ENCODE results near the gene RITA1.

The RITA1 gene

DNA sequence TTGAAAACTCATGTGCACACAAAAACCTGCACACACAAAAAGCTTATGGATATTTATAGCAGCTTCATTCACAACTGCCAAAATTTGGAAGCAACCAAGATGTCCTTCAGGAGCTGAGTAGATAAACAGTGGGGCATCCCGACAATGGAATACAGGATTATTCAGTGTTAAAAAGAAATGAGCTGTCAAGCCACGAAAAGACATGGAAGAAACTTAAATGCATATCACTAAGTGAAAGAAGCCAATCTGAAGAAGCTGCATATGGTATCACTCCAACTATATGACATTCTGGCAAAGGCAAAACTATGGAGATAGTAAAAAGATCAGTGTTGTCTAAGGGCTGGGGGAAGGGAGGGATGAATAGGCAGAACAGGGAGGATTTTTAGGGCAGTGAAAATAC, 30.5 kb downstream of the RITA1 start:
- H3K18ac ChIP-seq (ENCODE audit: low read length), result no peak overlapping the region
- no CpG with 5 or more reads among the region's 2 CpGs for WGBS (ENCODE audit: extremely low coverage, insufficient coverage, insufficient read length)

DNA sequence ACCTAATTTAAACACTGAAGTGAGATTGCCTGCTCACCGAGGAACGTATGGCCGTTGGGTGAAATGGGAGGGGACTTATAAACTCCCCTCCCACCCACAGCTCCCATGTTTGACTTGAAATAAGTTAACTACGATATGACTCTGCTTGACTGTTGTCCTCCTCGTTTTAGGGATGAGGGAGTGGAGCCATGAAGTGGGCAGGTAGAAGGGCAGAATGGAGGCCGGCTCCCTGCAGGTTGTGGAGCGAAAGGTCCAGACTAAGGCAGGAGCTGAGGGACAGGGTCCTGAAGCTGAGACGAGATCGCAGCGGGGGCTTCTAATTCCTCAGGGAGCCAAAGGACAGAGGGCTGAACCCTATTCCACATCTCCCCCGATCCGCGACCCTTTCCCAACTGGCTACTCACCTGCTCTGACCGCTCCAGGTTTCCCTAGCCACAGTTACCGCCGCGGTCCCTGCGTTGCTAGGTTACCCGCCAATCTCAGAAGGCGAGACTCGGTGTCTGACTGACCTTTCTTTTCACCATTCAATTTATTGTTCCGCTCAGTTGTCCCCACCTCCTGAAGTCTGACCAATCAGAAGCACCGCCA, 35.2 kb downstream of the RITA1 start:
- no CpG with 5 or more reads among the region's 23 CpGs for WGBS (ENCODE audit: extremely low coverage, insufficient coverage, insufficient read length)
- no peak overlapping the region for H3K14ac ChIP-seq (ENCODE audit: low read length)
- no peak overlapping the region for H2BK5ac ChIP-seq (ENCODE audit: low read depth, low read length, poor library complexity)
- peaks cover 7% of the 10 kb centered on the region for H3K79me2 ChIP-seq (ENCODE audit: control insufficient read depth, insufficient read depth, low read length, poor library complexity)
- no peaks in the 10 kb centered on the region for H3K27me3 ChIP-seq (ENCODE audit: insufficient read depth, low read length)
- H3K23ac ChIP-seq (ENCODE audit: low read length), result no peak overlapping the region
- H3K4ac ChIP-seq (ENCODE audit: low read depth, low read length), result no peak overlapping the region
- peaks cover 12% of the 10 kb centered on the region for H3K79me1 ChIP-seq (ENCODE audit: low read length)
- no peaks in the 10 kb centered on the region for H3K36me3 ChIP-seq (ENCODE audit: control insufficient read depth in 1 of 2, insufficient read depth in 2 of 2, low read length in 2 of 2)
- no peak overlapping the region for H2BK120ac ChIP-seq (ENCODE audit: insufficient read depth, low read length, poor library complexity)
- no peak overlapping the region for H2BK12ac ChIP-seq (ENCODE audit: low read length)
- H3K9me3 ChIP-seq (ENCODE audit: insufficient read depth, low read depth, low read length), result no peaks in the 10 kb centered on the region
- no peak overlapping the region for H4K12ac ChIP-seq (ENCODE audit: low read depth, low read length)
- H4K91ac ChIP-seq (ENCODE audit: low read depth, low read length), result no peak overlapping the region
- H3K27ac ChIP-seq (ENCODE audit: low read depth, low read length), result no peak overlapping the region
- H3K18ac ChIP-seq (ENCODE audit: low read length), result no peak overlapping the region
- peak overlapping the region; percentile 26 for H3K4me3 ChIP-seq (ENCODE audit: low read depth, low read length)
- peak in 1 of 2 donors; percentile 40 for DNase-seq
- H2AFZ ChIP-seq (ENCODE audit: insufficient read depth, low read length, poor library complexity), result peak overlapping the region; percentile 21
- H4K8ac ChIP-seq (ENCODE audit: low read depth, low read length), result no peak overlapping the region
- H3K9ac ChIP-seq (ENCODE audit: low read length), result no peak overlapping the region
- H2AK5ac ChIP-seq (ENCODE audit: low read length), result no peak overlapping the region
- peaks cover 10 to 17% of the 10 kb centered on the region in 2 experiments for H3K4me1 ChIP-seq (ENCODE audit: control insufficient read depth in 1 of 2, insufficient read depth in 2 of 2, low read length in 2 of 2)
- H3K4me2 ChIP-seq (ENCODE audit: low read length), result peak overlapping the region; percentile 70

More for the DNA sequence above, 30.5 kb downstream of the RITA1 start:
- Histone ChIP-seq H3K4me1 (ENCODE audit: control insufficient read depth in 1 of 2, insufficient read depth in 2 of 2, low read length in 2 of 2) (peaks cover 5 to 8% of the 10 kb centered on the region in 2 experiments), H2BK12ac (ENCODE audit: low read length) (no peak overlapping the region), H2BK120ac (ENCODE audit: insufficient read depth, low read length, poor library complexity) (no peak overlapping the region), H3K4me2 (ENCODE audit: low read length) (no peak overlapping the region), H3K79me1 (ENCODE audit: low read length) (peaks cover 3% of the 10 kb centered on the region), H3K23ac (ENCODE audit: low read length) (no peak overlapping the region), H3K36me3 (ENCODE audit: control insufficient read depth in 1 of 2, insufficient read depth in 2 of 2, low read length in 2 of 2) (no peaks in the 10 kb centered on the region), H3K9me3 (ENCODE audit: insufficient read depth, low read depth, low read length) (no peaks in the 10 kb centered on the region), H3K79me2 (ENCODE audit: control insufficient read depth, insufficient read depth, low read length, poor library complexity) (no peaks in the 10 kb centered on the region), H3K4me3 (ENCODE audit: low read depth, low read length) (no peak overlapping the region), H2AK5ac (ENCODE audit: low read length) (no peak overlapping the region), H4K12ac (ENCODE audit: low read depth, low read length) (no peak overlapping the region), H2AFZ (ENCODE audit: insufficient read depth, low read length, poor library complexity) (no peak overlapping the region), H4K91ac (ENCODE audit: low read depth, low read length) (no peak overlapping the region), H2BK5ac (ENCODE audit: low read depth, low read length, poor library complexity) (no peak overlapping the region), H4K8ac (ENCODE audit: low read depth, low read length) (no peak overlapping the region), H3K27me3 (ENCODE audit: insufficient read depth, low read length) (no peaks in the 10 kb centered on the region), H3K9ac (ENCODE audit: low read length) (no peak overlapping the region), H3K4ac (ENCODE audit: low read depth, low read length) (no peak overlapping the region), H3K27ac (ENCODE audit: low read depth, low read length) (no peak overlapping the region), H3K14ac (ENCODE audit: low read length) (no peak overlapping the region)
- no peak for DNase-seq

DNA sequence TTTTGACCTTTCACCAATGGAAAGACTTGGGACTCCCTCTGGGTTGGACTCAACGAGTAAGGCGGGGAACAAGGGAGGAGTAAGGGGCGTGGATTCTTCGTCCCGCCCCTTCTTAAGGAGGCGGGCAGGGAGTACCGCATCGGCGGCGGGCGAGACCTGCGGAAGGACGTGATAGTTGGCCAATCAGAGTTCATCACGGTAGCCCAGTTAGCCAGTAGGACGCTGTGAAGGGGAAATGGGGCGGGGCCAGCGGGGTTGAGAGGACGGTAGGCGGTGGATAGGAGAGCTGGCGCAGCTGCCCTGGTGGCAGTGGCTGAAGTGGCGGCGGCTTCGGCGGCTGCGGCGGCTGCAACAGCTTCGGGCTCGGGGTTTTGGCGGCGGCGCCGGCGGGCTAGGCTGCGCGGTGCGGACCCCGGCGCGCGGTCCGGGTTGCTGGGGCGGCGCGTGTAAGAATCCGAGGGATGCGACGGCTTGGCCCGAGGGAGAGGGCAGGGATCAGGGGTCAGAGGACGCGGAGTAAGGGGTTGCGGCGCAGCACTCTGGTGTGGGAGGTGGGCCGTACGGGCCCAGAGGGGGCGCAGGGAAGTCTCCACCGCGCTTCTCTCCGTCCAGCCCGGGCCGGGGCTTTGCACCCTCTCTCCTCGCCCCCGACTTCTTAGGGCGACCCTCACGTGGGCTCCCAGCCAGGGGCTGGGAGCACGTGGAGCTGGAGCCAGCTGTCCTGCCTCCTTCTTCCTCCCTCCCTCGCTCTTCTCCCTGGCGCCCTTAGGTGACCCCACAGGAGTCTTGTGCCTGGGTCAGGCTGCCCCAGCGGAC, 35.9 kb downstream of the RITA1 start, which contains the start of gene TPCN1:
Gene TPCN1 (plus strand): TSS at position 284 of the 816 bp plus-strand sequence. CDS start 5,389 bp downstream, outside the sequence.
- peak within 1 kb of the TSS; percentile 44 for H2AK5ac ChIP-seq (ENCODE audit: low read length)
- H3K79me1 ChIP-seq (ENCODE audit: low read length), result peaks cover 12% of the 10 kb centered on the region
- no peak within 1 kb of the TSS for H3K23ac ChIP-seq (ENCODE audit: low read length)
- H3K36me3 ChIP-seq (ENCODE audit: control insufficient read depth in 1 of 2, insufficient read depth in 2 of 2, low read length in 2 of 2), result no peaks in the 10 kb centered on the region
- peak within 1 kb of the TSS; percentile 89 for H3K4me2 ChIP-seq (ENCODE audit: low read length)
- H4K91ac ChIP-seq (ENCODE audit: low read depth, low read length), result peak within 1 kb of the TSS; percentile 60
- peak within 1 kb of the TSS; percentile 87 for H4K8ac ChIP-seq (ENCODE audit: low read depth, low read length)
- no peaks in the 10 kb centered on the region for H3K27me3 ChIP-seq (ENCODE audit: insufficient read depth, low read length)
- H3K18ac ChIP-seq (ENCODE audit: low read length), result peak within 1 kb of the TSS; percentile 71
- H2BK12ac ChIP-seq (ENCODE audit: low read length), result peak within 1 kb of the TSS; percentile 30
- peaks cover 10 to 17% of the 10 kb centered on the region in 2 experiments for H3K4me1 ChIP-seq (ENCODE audit: control insufficient read depth in 1 of 2, insufficient read depth in 2 of 2, low read length in 2 of 2)
- H3K27ac ChIP-seq (ENCODE audit: low read depth, low read length), result peak within 1 kb of the TSS; percentile 59
- peak within 1 kb of the TSS; percentile 83 for H2AFZ ChIP-seq (ENCODE audit: insufficient read depth, low read length, poor library complexity)
- peak; percentile 100 for DNase-seq
- H3K4ac ChIP-seq (ENCODE audit: low read depth, low read length), result peak within 1 kb of the TSS; percentile 18
- peak within 1 kb of the TSS; percentile 6 for H4K12ac ChIP-seq (ENCODE audit: low read depth, low read length)
- H3K14ac ChIP-seq (ENCODE audit: low read length), result peak within 1 kb of the TSS; percentile 73
- no CpG with 5 or more reads among the region's 68 CpGs for WGBS (ENCODE audit: extremely low coverage, insufficient coverage, insufficient read length)
- H2BK120ac ChIP-seq (ENCODE audit: insufficient read depth, low read length, poor library complexity), result peak within 1 kb of the TSS; percentile 29
- H2BK5ac ChIP-seq (ENCODE audit: low read depth, low read length, poor library complexity), result peak within 1 kb of the TSS; percentile 68
- peak within 1 kb of the TSS; percentile 82 for H3K4me3 ChIP-seq (ENCODE audit: low read depth, low read length)
- peaks cover 7% of the 10 kb centered on the region for H3K79me2 ChIP-seq (ENCODE audit: control insufficient read depth, insufficient read depth, low read length, poor library complexity)
- H3K9me3 ChIP-seq (ENCODE audit: insufficient read depth, low read depth, low read length), result no peaks in the 10 kb centered on the region
- H3K9ac ChIP-seq (ENCODE audit: low read length), result peak within 1 kb of the TSS; percentile 76

DNA sequence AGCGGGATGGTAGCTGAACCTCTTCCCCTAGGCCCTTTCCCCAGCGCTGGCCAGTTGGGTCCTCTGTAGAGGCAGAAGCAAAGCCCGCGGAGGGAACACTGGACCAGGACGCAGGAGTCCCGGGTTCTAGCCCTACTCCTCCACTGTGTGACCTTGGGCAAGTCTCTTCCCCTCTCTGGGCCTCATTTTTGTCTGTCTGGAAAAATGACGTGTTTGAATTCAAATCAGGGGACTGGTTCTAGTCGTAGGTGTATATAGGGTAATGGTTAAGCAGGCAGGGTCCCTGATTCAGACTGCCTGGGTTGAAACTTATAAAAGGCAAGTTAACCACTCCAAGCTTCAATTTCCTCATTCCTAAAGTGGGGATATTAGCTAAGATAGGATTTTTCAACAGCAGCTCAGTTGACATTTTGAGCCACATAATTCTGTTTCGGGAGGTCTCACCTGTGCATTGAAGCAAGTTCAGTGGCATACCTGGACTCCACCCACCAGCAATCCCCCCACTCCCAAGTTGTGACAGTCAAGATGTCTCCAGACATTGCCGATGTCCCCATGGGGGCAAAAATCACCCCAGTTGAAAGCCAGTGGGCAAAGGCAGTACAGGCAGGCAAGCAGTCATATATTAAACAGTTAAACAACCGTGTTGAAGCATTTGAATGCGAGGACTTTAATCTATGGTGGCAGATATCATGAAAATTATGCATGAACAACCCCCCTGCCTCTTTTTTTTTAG, 36.6 kb downstream of the RITA1 start:
- Histone ChIP-seq H2BK120ac (ENCODE audit: insufficient read depth, low read length, poor library complexity) (peak overlapping the region; percentile 29), H3K18ac (ENCODE audit: low read length) (peak overlapping the region; percentile 71), H3K27me3 (ENCODE audit: insufficient read depth, low read length) (no peaks in the 10 kb centered on the region), H3K9ac (ENCODE audit: low read length) (peak overlapping the region; percentile 76), H4K12ac (ENCODE audit: low read depth, low read length) (peak overlapping the region; percentile 6), H4K91ac (ENCODE audit: low read depth, low read length) (peak overlapping the region; percentile 60), H3K27ac (ENCODE audit: low read depth, low read length) (peak overlapping the region; percentile 59), H3K79me1 (ENCODE audit: low read length) (peaks cover 9% of the 10 kb centered on the region), H3K4me2 (ENCODE audit: low read length) (peak overlapping the region; percentile 89), H2BK5ac (ENCODE audit: low read depth, low read length, poor library complexity) (peak overlapping the region; percentile 68), H3K36me3 (ENCODE audit: control insufficient read depth in 1 of 2, insufficient read depth in 2 of 2, low read length in 2 of 2) (peaks cover 0 to 4% of the 10 kb centered on the region in 2 experiments), H2BK12ac (ENCODE audit: low read length) (peak overlapping the region; percentile 30), H2AK5ac (ENCODE audit: low read length) (peak overlapping the region; percentile 44), H3K9me3 (ENCODE audit: insufficient read depth, low read depth, low read length) (no peaks in the 10 kb centered on the region), H3K79me2 (ENCODE audit: control insufficient read depth, insufficient read depth, low read length, poor library complexity) (peaks cover 7% of the 10 kb centered on the region), H3K23ac (ENCODE audit: low read length) (no peak overlapping the region), H3K4ac (ENCODE audit: low read depth, low read length) (peak overlapping the region; percentile 18), H2AFZ (ENCODE audit: insufficient read depth, low read length, poor library complexity) (peak overlapping the region; percentile 20), H3K4me1 (ENCODE audit: control insufficient read depth in 1 of 2, insufficient read depth in 2 of 2, low read length in 2 of 2) (peaks cover 10 to 13% of the 10 kb centered on the region in 2 experiments), H3K14ac (ENCODE audit: low read length) (peak overlapping the region; percentile 73), H4K8ac (ENCODE audit: low read depth, low read length) (peak overlapping the region; percentile 87), H3K4me3 (ENCODE audit: low read depth, low read length) (peak overlapping the region; percentile 82)
- DNase-seq, result no peak
- no CpG with 5 or more reads among the region's 12 CpGs for WGBS (ENCODE audit: extremely low coverage, insufficient coverage, insufficient read length)

Data from trophoblast cell (in vitro differentiated cells and primary cell).